DMS153 treated with DMSO at 0.1 percent for 48 hours (cell line): Measurements from ENCODE around the gene MAML2.
A peak's percentile ranks its signal among the peaks of the same experiment; 100 is the strongest.

Source experiments
- DNase-seq: peaks from one replicate; lab custom pipeline; 2025; ENCODE audit not compliant: unreplicated experiment; lab: John Stamatoyannopoulos, UW

MAML2 gene

GRCh38 chr11:96054870-96055705, 287.9 kb downstream of the MAML2 start:
- DNase-seq, result peak; percentile 58

- no peak for DNase-seq
These were observed 289.9 kb downstream of the MAML2 start for GRCh38 chr11:96052921-96053651.

- DNase-seq, result no peak
These were observed 291.2 kb downstream of the MAML2 start for GRCh38 chr11:96051820-96052219.

- DNase-seq, result no peak
These were observed 292.4 kb downstream of the MAML2 start for GRCh38 chr11:96050435-96051182.

- DNase-seq, result no peak
These were observed 293.6 kb downstream of the MAML2 start for GRCh38 chr11:96049426-96049825.

GRCh38 chr11:96045622-96046456, 297.2 kb downstream of the MAML2 start:
- DNase-seq, result no peak

- no peak for DNase-seq
These were observed 298.2 kb downstream of the MAML2 start for GRCh38 chr11:96044747-96045146.

- no peak for DNase-seq
These were observed 298.7 kb downstream of the MAML2 start for GRCh38 chr11:96044311-96044710.

- DNase-seq, result no peak
These were observed 299.7 kb downstream of the MAML2 start for GRCh38 chr11:96043291-96043690.

- no peak for DNase-seq
These were observed 304.9 kb downstream of the MAML2 start for GRCh38 chr11:96038046-96038445.

GRCh38 chr11:96037405-96037949, 305.5 kb downstream of the MAML2 start:
- peak; percentile 43 for DNase-seq

- no peak for DNase-seq
These were observed 306.1 kb downstream of the MAML2 start for GRCh38 chr11:96036863-96037262.

- DNase-seq, result no peak
These were observed 307.3 kb downstream of the MAML2 start for GRCh38 chr11:96035740-96036078.

GRCh38 chr11:96035031-96035739, 307.8 kb downstream of the MAML2 start:
- DNase-seq, result no peak

GRCh38 chr11:96033599-96033998, 309.4 kb downstream of the MAML2 start:
- no peak for DNase-seq

GRCh38 chr11:96033095-96033494, 309.9 kb downstream of the MAML2 start:
- no peak for DNase-seq

- DNase-seq, result no peak
These were observed 314.2 kb downstream of the MAML2 start for GRCh38 chr11:96028746-96029145.

GRCh38 chr11:96027021-96027420, 316.0 kb downstream of the MAML2 start:
- DNase-seq, result no peak

GRCh38 chr11:96026310-96026709, 316.7 kb downstream of the MAML2 start:
- no peak for DNase-seq

- no peak for DNase-seq
These were observed 318.3 kb downstream of the MAML2 start for GRCh38 chr11:96024666-96025065.
